HG03139 (cell line): ENCODE results near the gene JAKMIP2.

ENCODE experiments used
- ATAC-seq: cut with Tn5 transposase; IDR thresholded peaks from one replicate; pipeline ENCODE4 v1.9.1; 2021; ENCODE audit not compliant: unreplicated experiment

The JAKMIP2 gene

GRCh38 chr5:147789820-147790219 lies 7.3 kb upstream of the JAKMIP2 start:
- no peak for ATAC-seq

DNA sequence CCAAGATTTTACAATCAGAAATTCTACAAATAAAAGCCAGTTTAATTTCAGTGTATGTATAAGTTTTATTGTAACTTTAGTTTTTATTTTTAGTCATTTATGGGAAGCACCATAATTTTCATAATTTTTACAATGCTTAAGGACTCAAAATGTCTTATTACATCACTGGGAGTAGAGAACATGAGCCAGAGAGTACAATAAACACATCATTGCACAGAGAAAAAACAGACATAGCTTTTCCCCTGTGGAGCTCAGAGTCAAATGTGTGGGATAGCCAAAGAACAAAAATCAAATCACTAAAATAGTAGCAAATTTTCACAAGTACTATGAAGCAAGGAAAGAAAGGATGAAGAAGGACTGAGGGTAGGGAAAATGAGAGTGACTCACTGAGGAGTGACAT lies 5.5 kb upstream of the JAKMIP2 start:
- no peak for ATAC-seq

GRCh38 chr5:147786142-147786541 lies 3.6 kb upstream of the JAKMIP2 start:
- ATAC-seq: no peak

DNA sequence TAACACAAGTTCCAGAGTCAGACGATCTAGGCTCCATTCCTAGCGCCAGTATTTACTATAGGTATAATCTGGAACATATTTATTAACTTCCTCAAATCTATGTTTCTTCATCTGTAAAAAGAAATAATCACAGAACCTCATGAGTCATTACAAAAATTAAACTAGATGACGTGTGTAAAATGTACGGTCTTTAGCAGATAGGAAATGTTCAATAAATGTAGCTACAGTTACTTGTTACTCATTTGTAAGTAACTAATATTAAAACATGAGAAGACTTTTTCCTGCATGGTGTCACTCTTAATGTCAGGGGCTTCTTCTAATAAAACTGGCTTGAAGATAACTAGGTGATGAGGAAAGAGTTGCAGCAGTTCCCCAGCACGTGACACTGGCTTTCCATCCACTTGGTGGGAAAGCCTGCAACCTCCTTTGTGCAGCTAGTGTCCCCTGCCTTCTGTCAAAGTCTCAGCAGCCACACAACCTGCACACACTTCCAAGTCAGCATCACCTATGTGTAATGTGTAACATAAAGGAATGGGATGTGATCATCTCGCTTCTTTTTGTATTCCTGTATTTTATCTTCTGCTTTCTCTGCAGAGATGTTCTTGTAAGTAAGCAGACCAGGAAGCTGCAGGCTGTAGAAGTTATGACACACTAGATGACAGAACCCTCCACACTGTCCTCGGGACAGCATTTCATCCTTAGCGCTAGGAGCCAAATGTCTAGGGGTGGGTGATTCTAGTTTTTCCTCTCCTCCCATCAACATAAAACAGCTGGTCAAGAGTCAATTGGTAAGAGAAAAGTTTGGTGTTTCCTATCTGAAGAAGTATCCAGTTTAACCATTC lies 1.8 kb upstream of the JAKMIP2 start:
- ATAC-seq: no peak

- ATAC-seq: no peak
Observed at GRCh38 chr5:147780924-147781573, 1.5 kb downstream of the JAKMIP2 start.

GRCh38 chr5:147779694-147780093 lies 2.8 kb downstream of the JAKMIP2 start:
- ATAC-seq: no peak

GRCh38 chr5:147776989-147777388 lies 5.5 kb downstream of the JAKMIP2 start:
- ATAC-seq: no peak

DNA sequence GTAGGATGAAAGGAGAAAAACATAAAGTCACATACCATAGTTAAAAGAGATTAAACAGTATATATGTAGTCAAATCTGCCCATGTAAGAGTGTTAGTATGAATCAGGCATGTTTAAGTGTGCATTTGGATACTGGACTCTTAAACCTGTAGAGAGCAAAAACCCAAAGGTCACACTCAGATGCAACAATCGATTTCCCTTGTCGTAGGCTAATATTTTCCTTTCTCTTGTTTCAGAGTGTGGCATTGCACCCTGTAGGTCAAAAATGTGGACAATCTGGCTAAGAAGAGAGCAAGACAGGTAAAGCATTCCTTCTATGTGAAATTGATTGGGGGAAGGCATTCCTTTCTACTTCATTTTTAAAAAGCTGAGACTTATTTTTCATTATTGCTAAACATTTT lies 8.9 kb downstream of the JAKMIP2 start:
- no peak for ATAC-seq

GRCh38 chr5:147773139-147773538 lies 9.4 kb downstream of the JAKMIP2 start:
- ATAC-seq: no peak

DNA sequence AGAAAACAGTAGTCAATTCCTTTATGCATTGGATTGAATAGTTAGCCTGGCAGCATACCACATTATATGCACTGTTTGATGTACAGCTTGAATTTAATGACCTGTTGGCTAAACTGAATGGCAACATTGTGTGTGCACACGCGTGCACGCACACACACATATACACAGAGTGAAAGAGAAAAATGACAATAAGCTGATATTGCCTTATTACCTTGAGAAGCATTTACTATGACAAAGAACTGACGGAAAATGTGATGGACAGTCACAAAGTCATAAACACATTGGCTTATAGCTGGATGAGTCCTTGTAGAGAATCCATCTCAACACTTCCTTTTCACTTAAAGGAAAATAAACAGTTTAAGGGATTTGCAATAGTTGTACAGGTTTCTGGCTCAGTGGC lies 15.5 kb downstream of the JAKMIP2 start:
- ATAC-seq: no peak

DNA sequence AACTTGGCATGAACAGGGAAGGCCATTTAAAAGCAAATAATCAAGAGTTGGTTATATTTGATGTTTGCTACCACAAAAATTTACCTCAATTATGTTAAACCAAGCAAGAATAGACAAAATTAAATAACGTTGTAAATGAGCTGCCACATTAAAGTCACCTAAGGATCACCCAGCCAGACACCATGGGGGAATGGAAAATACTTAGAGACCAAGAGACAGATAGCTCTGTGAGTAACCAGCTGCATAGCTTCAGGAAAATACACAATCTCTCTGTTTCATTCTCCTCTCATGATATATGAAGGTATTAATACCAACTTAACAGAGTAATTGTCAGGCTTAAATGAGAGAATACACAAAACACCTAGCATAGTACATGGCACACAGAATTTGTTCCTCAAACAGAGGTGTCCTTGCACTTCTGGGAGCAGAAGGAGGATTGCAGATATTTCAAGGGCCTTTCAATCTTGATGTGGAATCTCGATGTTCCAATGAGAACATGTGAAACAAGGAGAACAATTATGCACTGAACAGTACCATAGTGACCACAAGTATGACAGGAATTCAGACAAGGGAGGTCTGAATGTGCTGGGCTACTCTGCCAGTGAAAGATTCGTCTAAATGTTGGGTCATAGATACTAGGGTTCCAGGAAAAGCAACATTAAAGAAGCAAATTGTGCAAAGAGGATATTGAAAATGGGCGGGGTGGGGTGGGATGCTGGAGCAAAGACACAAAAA lies 18.6 kb downstream of the JAKMIP2 start:
- no peak for ATAC-seq

DNA sequence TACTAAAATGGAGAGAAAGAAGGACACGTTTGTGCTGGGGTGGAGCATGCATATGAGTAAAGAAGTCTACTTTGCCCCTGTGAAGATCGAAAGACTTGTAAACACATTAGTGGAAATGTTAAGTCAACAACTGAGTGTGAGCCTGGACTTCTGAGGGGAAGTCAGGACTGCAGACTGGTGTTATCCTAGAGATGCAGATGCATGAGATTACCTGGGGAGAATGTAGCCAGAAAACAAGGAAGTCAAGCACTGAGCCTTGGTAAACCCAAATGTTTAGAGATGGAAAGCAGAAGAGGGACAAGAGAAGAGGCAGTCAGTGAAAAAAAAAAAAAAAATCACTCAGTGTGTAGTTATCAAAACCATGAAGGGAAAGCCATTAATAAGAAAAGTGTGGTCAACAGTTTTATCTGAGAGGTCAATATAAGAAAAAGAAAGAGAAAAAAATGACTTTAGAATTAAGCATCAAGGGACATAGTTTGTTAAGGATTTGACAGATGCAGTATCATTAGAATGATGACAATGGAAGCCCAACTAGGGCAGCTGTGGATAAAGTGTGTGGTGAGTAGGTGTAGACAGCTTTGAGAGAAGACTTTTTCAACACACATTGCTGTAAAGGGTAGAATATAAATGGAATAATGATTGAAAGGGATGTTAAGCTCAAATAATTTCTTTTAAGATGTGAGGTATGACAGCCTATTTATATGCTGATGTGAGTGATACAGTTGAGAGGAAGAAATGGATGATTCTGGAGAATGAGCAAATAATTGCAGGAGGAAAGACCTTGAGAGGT lies 22.2 kb downstream of the JAKMIP2 start:
- no peak for ATAC-seq

DNA sequence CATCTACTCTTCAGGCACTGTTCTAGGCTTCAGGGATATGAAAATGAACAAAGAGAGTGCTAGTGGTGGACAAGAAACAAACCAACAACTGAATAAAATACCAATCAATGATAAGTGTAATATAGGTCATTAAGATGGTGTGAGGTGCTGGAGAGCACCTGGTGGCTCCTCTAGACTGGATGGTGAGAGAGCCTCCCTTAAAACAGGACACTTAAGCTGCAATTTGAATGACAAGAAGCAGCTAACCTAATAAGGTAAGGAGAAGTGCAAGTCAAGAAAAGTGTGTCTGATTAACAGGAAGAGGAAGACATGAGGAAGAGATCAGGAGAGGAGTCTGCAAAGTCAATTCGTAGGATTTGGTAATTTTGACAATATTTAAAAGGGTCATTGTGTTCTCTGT lies 23.1 kb downstream of the JAKMIP2 start:
- no peak for ATAC-seq

GRCh38 chr5:147756566-147756965 lies 26.0 kb downstream of the JAKMIP2 start:
- ATAC-seq: no peak

DNA sequence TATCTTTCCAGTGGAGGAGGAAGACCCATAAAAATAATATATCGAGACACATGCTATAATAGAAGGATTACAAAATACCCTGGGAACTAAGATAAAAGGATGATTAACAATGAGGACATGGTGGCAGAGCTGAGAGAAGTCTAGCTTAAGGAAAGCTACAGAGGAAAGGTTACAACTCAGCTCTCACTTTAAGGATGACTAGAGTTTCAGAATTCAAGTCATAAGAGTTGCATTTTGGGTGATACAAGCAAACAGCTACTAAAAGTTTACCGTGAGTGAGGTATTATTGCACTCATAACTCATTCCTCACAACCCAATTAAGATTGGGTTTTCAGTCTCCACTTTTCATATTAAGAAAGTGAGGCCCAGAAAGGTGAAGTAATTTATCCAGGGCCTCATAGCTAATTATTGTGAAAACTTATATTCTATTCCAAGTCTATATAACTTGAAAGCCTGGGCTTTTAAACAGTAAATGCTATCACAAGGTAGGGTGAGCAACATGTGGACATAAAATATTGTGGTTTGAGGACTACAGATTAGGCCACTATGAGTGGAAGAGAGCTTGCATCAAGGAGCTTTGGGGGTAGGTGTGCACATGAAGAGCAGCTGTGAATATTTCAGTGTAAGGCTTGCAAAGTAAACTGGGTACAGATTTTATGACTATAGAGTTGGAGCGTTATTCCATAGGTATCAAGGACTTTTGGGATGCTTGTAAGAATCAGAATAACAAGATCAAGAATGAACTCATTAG lies 28.0 kb downstream of the JAKMIP2 start:
- ATAC-seq: no peak

- no peak for ATAC-seq
Observed at GRCh38 chr5:147753765-147754164, 28.8 kb downstream of the JAKMIP2 start.

- ATAC-seq: no peak
Observed at GRCh38 chr5:147752666-147753290, 29.8 kb downstream of the JAKMIP2 start.

DNA sequence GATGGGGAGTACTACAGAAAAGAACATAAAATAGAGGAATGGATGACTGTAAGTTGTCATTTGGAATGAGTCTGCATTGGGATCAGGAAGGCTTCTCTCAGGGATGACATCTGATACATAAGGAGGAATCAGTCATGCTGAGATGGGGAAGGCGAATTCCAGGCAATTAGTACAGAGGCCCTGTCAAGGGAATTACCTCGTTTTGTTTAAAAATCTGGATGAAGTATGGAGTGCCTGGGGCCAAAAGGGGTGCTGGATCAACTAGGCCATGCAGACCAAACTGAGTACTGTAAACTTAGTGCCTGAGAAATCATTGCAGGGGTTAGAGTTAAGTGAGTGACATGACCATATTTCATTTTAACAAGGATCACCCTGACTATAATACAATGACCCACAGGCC lies 30.5 kb downstream of the JAKMIP2 start:
- ATAC-seq: no peak

- ATAC-seq: no peak
Observed at GRCh38 chr5:147751156-147751830, 31.2 kb downstream of the JAKMIP2 start.
